ENCODE measurements around the gene CNP.

Gene CNP

GRCh38 chr17:41942626-41943373 is 23.8 kb upstream of the CNP start:
- DNase-seq: no peak

GRCh38 chr17:41943492-41943891 is 23.1 kb upstream of the CNP start:
- no peak for DNase-seq

GRCh38 chr17:41944943-41945342 is 21.7 kb upstream of the CNP start:
- no peak for DNase-seq

GRCh38 chr17:41948762-41949460 is 17.7 kb upstream of the CNP start:
- DNase-seq: no peak

GRCh38 chr17:41956522-41956921 is 10.1 kb upstream of the CNP start:
- DNase-seq: no peak

- DNase-seq: no peak
Observed at GRCh38 chr17:41957031-41957868, 9.3 kb upstream of the CNP start.

- DNase-seq: no peak
Observed at GRCh38 chr17:41957869-41958439, 8.6 kb upstream of the CNP start.

- DNase-seq: no peak
Observed at GRCh38 chr17:41959030-41959335, 7.6 kb upstream of the CNP start.

- no peak for DNase-seq
Observed at GRCh38 chr17:41959336-41960095, 7.1 kb upstream of the CNP start.

- DNase-seq: no peak
Observed at GRCh38 chr17:41962111-41962510, 4.5 kb upstream of the CNP start.

GRCh38 chr17:41962768-41963434 is 3.7 kb upstream of the CNP start:
- DNase-seq: no peak

GRCh38 chr17:41965694-41966462 is 717 bp upstream of the CNP start:
- DNase-seq: peak; percentile 64

- no peak for DNase-seq
Observed at GRCh38 chr17:41967141-41967920, 736 bp downstream of the CNP start.

GRCh38 chr17:41967921-41968578 is 1.5 kb downstream of the CNP start:
- no peak for DNase-seq

GRCh38 chr17:41968676-41969075 is 2.1 kb downstream of the CNP start:
- DNase-seq: no peak

- no peak for DNase-seq
Observed at GRCh38 chr17:41970901-41971331, 4.3 kb downstream of the CNP start.

- DNase-seq: no peak
Observed at GRCh38 chr17:41971721-41972523, 5.3 kb downstream of the CNP start.

- DNase-seq: no peak
Observed at GRCh38 chr17:41972571-41973407, 6.2 kb downstream of the CNP start.

All from NCI-H1436 treated with DMSO at 0.1 percent for 48 hours (cell line).